IMR-90 (cell line): Measurements from ENCODE around the gene OST4. TPM values are rescaled to one million over a fixed set of nuclear protein-coding genes. Genes with fewer than 3 reads are reported as not detected.

Experiments used
- ATAC-seq: fragments of 200-7000 bp; cut with Tn5 transposase; 2 replicates; pipeline ENCODE4 v1.9.1; 2020; ENCODE audit warnings: low read depth, mild to moderate bottlenecking, moderate library complexity
- BruUV-seq: library from RNA; stranded (reverse); fragments of 400-500 nt; replicated peaks from 2 replicates; lab custom pipeline; 2021; lab: Mats Ljungman, UMichigan
- CTCF ChIA-PET: fragments of 300-600 bp; formaldehyde crosslinking; extraction: SDS; loops from one replicate; lab custom pipeline; 2021; ENCODE audit warnings: antibody characterized with exemption; lab: Yijun Ruan, JAX
- POLR2A ChIA-PET: fragments of 300-600 bp; sonication (Branson Sonifier 250); formaldehyde crosslinking; loops from one replicate; lab custom pipeline; 2022; ENCODE audit warnings: antibody characterized with exemption; ENCODE audit not compliant: unreplicated experiment; lab: Charles Lee
- DNase-seq: peaks from one replicate; pipeline ENCODE4 v3.0.0; 2013
- H2AFZ ChIP-seq: replicated peaks from 2 replicates; pipeline ENCODE3; 2013; ENCODE audit warnings: low read length, mild to moderate bottlenecking; ENCODE audit not compliant: poor library complexity
- H2AK5ac ChIP-seq: 2 replicates; pipeline ENCODE4 v1.6.1; 2013; ENCODE audit warnings: low read depth, low read length, inconsistent platforms
- H2AK9ac ChIP-seq: replicated peaks from 2 replicates; pipeline ENCODE3; 2013; ENCODE audit warnings: mild to moderate bottlenecking, low read depth, low read length, moderate library complexity; ENCODE audit not compliant: poor library complexity
- H2BK120ac ChIP-seq: 2 replicates; pipeline ENCODE4 v1.6.1; 2013; ENCODE audit warnings: low read depth, low read length, inconsistent platforms
- H2BK15ac ChIP-seq: 3 replicates; pipeline ENCODE4 v1.6.1; 2013; ENCODE audit warnings: low read depth, low read length, inconsistent platforms
- H2BK20ac ChIP-seq: 2 replicates; pipeline ENCODE4 v1.6.1; 2013; ENCODE audit warnings: low read depth, mild to moderate bottlenecking, inconsistent platforms, low read length, moderate library complexity
- H2BK5ac ChIP-seq: 2 replicates; pipeline ENCODE4 v1.6.1; 2013; ENCODE audit warnings: mild to moderate bottlenecking, low read depth, low read length, inconsistent platforms; ENCODE audit not compliant: poor library complexity, severe bottlenecking
- H3K14ac ChIP-seq: replicated peaks from 2 replicates; pipeline ENCODE4 v1.6.1; 2013; ENCODE audit warnings: low read depth, low read length, inconsistent platforms
- H3K18ac ChIP-seq: 2 replicates; pipeline ENCODE4 v1.6.1; 2013; ENCODE audit warnings: low read depth, low read length, control low read depth
- H3K23ac ChIP-seq: 2 replicates; pipeline ENCODE4 v1.6.1; 2013; ENCODE audit warnings: low read depth, low read length, inconsistent platforms
- H3K27ac ChIP-seq: 2 replicates; pipeline ENCODE4 v1.5.1; 2013; ENCODE audit warnings: mild to moderate bottlenecking, control low read depth, low read length; ENCODE audit not compliant: insufficient read depth
- H3K27me3 ChIP-seq: 2 replicates; pipeline ENCODE4 v1.6.1; 2013; ENCODE audit warnings: low read length; ENCODE audit not compliant: control insufficient read depth, insufficient read depth
- H3K36me3 ChIP-seq: 2 replicates; pipeline ENCODE4 v1.6.1; 2013; ENCODE audit warnings: low read length, mixed read lengths; ENCODE audit not compliant: control insufficient read depth, insufficient read depth
- H3K4ac ChIP-seq: 2 replicates; pipeline ENCODE4 v1.6.1; 2013; ENCODE audit warnings: low read depth, low read length, inconsistent platforms
- H3K4me1 ChIP-seq: 2 replicates; pipeline ENCODE4 v1.6.1; 2013; ENCODE audit warnings: low read length, mixed read lengths; ENCODE audit not compliant: control insufficient read depth, insufficient read depth
- H3K4me2 ChIP-seq: 2 replicates; pipeline ENCODE4 v1.6.1; 2013; ENCODE audit warnings: low read depth, mild to moderate bottlenecking, control low read depth, low read length, moderate library complexity
- H3K4me3 ChIP-seq: 2 replicates; pipeline ENCODE4 v1.5.1; 2013; ENCODE audit warnings: low read depth, mild to moderate bottlenecking, control low read depth, low read length, moderate library complexity; ENCODE audit not compliant: insufficient read depth
- H3K56ac ChIP-seq: 2 replicates; pipeline ENCODE4 v1.6.1; 2013; ENCODE audit warnings: low read length, inconsistent platforms; ENCODE audit not compliant: insufficient read depth; ENCODE audit errors: extremely low read depth
- H3K79me1 ChIP-seq, 2 experiments: 2 replicates each; pipeline ENCODE4 v1.6.1; 2013; ENCODE audit warnings: low read length in 2 of 2, inconsistent platforms in 1 of 2, low read depth in 1 of 2
- H3K9ac ChIP-seq: 2 replicates; pipeline ENCODE4 v1.6.1; 2013; ENCODE audit warnings: low read depth, low read length, control low read depth
- H3K9me1 ChIP-seq: 2 replicates; pipeline ENCODE4 v1.6.1; 2013; ENCODE audit warnings: low read length, inconsistent platforms; ENCODE audit not compliant: insufficient read depth
- H3K9me3 ChIP-seq: 2 replicates; pipeline ENCODE4 v1.6.1; 2013; ENCODE audit warnings: low read length; ENCODE audit not compliant: control insufficient read depth, insufficient read depth
- H4K20me1 ChIP-seq: 2 replicates; pipeline ENCODE4 v1.6.1; 2013; ENCODE audit warnings: low read length, inconsistent platforms; ENCODE audit not compliant: insufficient read depth
- H4K5ac ChIP-seq: 2 replicates; pipeline ENCODE4 v1.6.1; 2013; ENCODE audit warnings: mild to moderate bottlenecking, low read depth, low read length, control low read depth
- H4K8ac ChIP-seq, 2 experiments: 2 replicates each; pipeline ENCODE4 v1.6.1; 2013; ENCODE audit warnings: low read depth in 2 of 2, low read length in 2 of 2, control low read depth in 1 of 2, inconsistent platforms in 1 of 2
- H4K91ac ChIP-seq: 2 replicates; pipeline ENCODE4 v1.6.1; 2013; ENCODE audit warnings: low read depth, low read length, inconsistent platforms; ENCODE audit not compliant: insufficient read depth
- CEBPB ChIP-seq: IDR thresholded peaks from 2 replicates; pipeline ENCODE4 v1.6.1; 2012; ENCODE audit warnings: low read depth, low read length, improper control_type of control experiment
- CHD1 ChIP-seq: IDR thresholded peaks from 2 replicates; pipeline ENCODE4 v1.6.1; 2012; ENCODE audit warnings: low read depth, low read length, improper control_type of control experiment
- FOS ChIP-seq: fragments of 150-350 bp; IDR thresholded peaks from 2 replicates; pipeline ENCODE4 v1.6.1; 2016; ENCODE audit warnings: low read depth, low read length
- NFE2L2 ChIP-seq: fragments of 150-350 bp; IDR thresholded peaks from 2 replicates; pipeline ENCODE4 v1.6.1; 2016; ENCODE audit warnings: low read depth, mild to moderate bottlenecking, low read length
- WGBS, 2 experiments: methylation state at CpG; one replicate each; pipeline versions ENCODE4 v1.1.5 to v1.1.7; 2013; ENCODE audit warnings: missing lambda C conversion rate in 2 of 2; ENCODE audit not compliant: insufficient read length in 1 of 2; ENCODE audit errors: extremely low coverage in 2 of 2; 5-methylcytosine and 5-hydroxymethylcytosine counted together
- dilution Hi-C: fragments of 300-500 bp; cut with HindIII; formaldehyde crosslinking; loops from one replicate; pipeline ENCODE4 v1.14.3; 2018; ENCODE audit warnings: low sequenced_read_pairs; ENCODE audit not compliant: unreplicated experiment
- in situ Hi-C: fragments of 300-500 bp; cut with MboI; formaldehyde crosslinking; loops from 3 replicates; pipeline ENCODE4 v1.14.3; 2019; ENCODE audit warnings: low sequenced_read_pairs, inconsistent platforms, mixed read lengths
- intact Hi-C: fragments of 100-400 bp; cut with micrococcal nuclease; formaldehyde crosslinking; loops from 2 replicates; pipeline ENCODE4 v1.10.0; 2022
- polyA plus RNA-seq, 3 experiments: library from polyadenylated mRNA; depleted of rRNA; stranded (reverse); fragments of >200 nt; gene quantifications; 2 replicates each; pipeline ENCODE4 v1.2.3, GENCODE V29; 2012; ENCODE audit warnings: low replicate concordance in 1 of 3
- total RNA-seq: library from RNA; depleted of rRNA; stranded (reverse); fragments of >200 nt; gene quantifications from 2 replicates; pipeline ENCODE4 v1.2.3, GENCODE V29; 2012

OST4 gene
- total and polyA plus RNA-seq, 2 of the 4 experiments (the other 2 are of a cell fraction): 386 to 806 TPM

- H2BK5ac ChIP-seq: no peak overlapping the region
- no TSS peak for BruUV-seq
- H4K91ac ChIP-seq: no peak overlapping the region
- no peaks in the 10 kb centered on the region for H3K9me3 ChIP-seq
- POLR2A ChIA-PET: no interaction called here
- peaks cover 19 to 46% of the 10 kb centered on the region in 2 experiments for H3K79me1 ChIP-seq
- TF ChIP-seq CHD1 (no peak), NFE2L2 (no peak), CEBPB (no peak), FOS (no peak)
- H3K27ac ChIP-seq: no peak overlapping the region
- H3K4me1 ChIP-seq: peaks cover 10% of the 10 kb centered on the region; the same call in 1 of the 2 replicates
- H3K18ac ChIP-seq: no peak overlapping the region
- intact Hi-C loops: no loop called here
- H2AFZ ChIP-seq: no peak overlapping the region
- 95% methylated on average over 4 of the region's 13 CpGs; no CpG with 5 or more reads in 1 of the 2 experiments for WGBS, 2 experiments
- H3K4ac ChIP-seq: no peak overlapping the region
- ATAC-seq (no peak), DNase-seq (no peak)
- no peak overlapping the region for H4K8ac ChIP-seq
- no peak overlapping the region for H3K23ac ChIP-seq
- peaks cover 44% of the 10 kb centered on the region for H3K36me3 ChIP-seq
- no peak overlapping the region for H3K4me3 ChIP-seq
- H3K9me1 ChIP-seq: peaks cover 13% of the 10 kb centered on the region
- dilution Hi-C loops: no loop called here
- H2BK20ac ChIP-seq: no peak overlapping the region
- H2AK9ac ChIP-seq: no peak overlapping the region
- in situ Hi-C loops: no loop called here
- H2BK15ac ChIP-seq: no peak overlapping the region
- no peaks in the 10 kb centered on the region for H3K27me3 ChIP-seq
- no peak overlapping the region for H2AK5ac ChIP-seq
- no peak overlapping the region for H3K9ac ChIP-seq
- H4K5ac ChIP-seq: no peak overlapping the region
- H3K4me2 ChIP-seq: no peak overlapping the region
- CTCF ChIA-PET: interaction anchor here (0.8 kb wide), 1 partner anchor 9 kb away, joined by 3 read pairs; no protein-coding TSS in a partner anchor
- no peak overlapping the region for H3K14ac ChIP-seq
- H2BK120ac ChIP-seq: no peak overlapping the region
- peaks cover 18% of the 10 kb centered on the region; the same call in 1 of the 2 replicates for H4K20me1 ChIP-seq
- no peak overlapping the region for H3K56ac ChIP-seq
These were observed 46.1 kb downstream of the OST4 start for GRCh38 chr2:27025281-27025800.
